GM12878 (cell line): ENCODE results near the gene VPS54. TPM values are rescaled to one million over a fixed set of nuclear protein-coding genes. Genes with fewer than 3 reads are reported as not detected.

Source experiments
- ATAC-seq: fragments of 200-7000 bp; cut with Tn5 transposase; 3 replicates; pipeline ENCODE4 v1.9.1; 2020; ENCODE audit warnings: mild to moderate bottlenecking, moderate library complexity
- BruUV-seq: library from RNA; stranded (reverse); fragments of 400-500 nt; replicated peaks from 2 replicates; lab custom pipeline; 2021; lab: Mats Ljungman, UMichigan
- CTCF ChIA-PET: fragments of 300-600 bp; sonication (Branson Sonifier 250); formaldehyde crosslinking; extraction: SDS; loops from one replicate; lab custom pipeline; 2021; ENCODE audit warnings: inconsistent platforms; lab: Yijun Ruan, JAX
- POLR2A ChIA-PET: fragments of 350-600 bp; formaldehyde crosslinking; extraction: SDS; loops from one replicate; lab custom pipeline; 2021; ENCODE audit warnings: inconsistent platforms; lab: Charles Lee
- RAD21 ChIA-PET: fragments of 300-600 bp; sonication (Branson Sonifier 250); formaldehyde crosslinking; loops from one replicate; lab custom pipeline; 2023; ENCODE audit warnings: antibody characterized with exemption; ENCODE audit not compliant: unreplicated experiment; lab: Charles Lee
- SMC1A ChIA-PET: fragments of 300-600 bp; sonication (Branson Sonifier 250); formaldehyde crosslinking; loops from one replicate; lab custom pipeline; 2023; ENCODE audit not compliant: unreplicated experiment, uncharacterized antibody; lab: Charles Lee
- DNase-seq: peaks from one replicate; pipeline ENCODE4 v3.0.0-alpha.2; 2011; ENCODE audit warnings: low read depth, low spot score
- FAIRE-seq: peaks from 3 replicates; lab custom pipeline; 2011; peaks lifted over from hg19 to GRCh38; lab: Jason Lieb, UNC
- H2AFZ ChIP-seq: 2 replicates; pipeline ENCODE4 v1.6.0; 2011; ENCODE audit warnings: low read depth, low read length, control low read depth; ENCODE audit not compliant: control insufficient read depth
- H3K27ac ChIP-seq: 2 replicates; pipeline ENCODE4 v1.5.1; 2011; ENCODE audit warnings: control low read depth; ENCODE audit not compliant: control insufficient read depth, insufficient read depth
- H3K27me3 ChIP-seq, 2 experiments: replicated peaks in 1 of 2; 2 replicates each; pipeline versions ENCODE4 v1.6.0 to v1.6.1; 2011; ENCODE audit warnings: low read length in 1 of 2; ENCODE audit not compliant: control insufficient read depth in 2 of 2, insufficient read depth in 2 of 2
- H3K36me3 ChIP-seq, 2 experiments: 2 replicates each; pipeline ENCODE4 v1.5.1; 2011; ENCODE audit warnings: low read length in 1 of 2; ENCODE audit not compliant: control insufficient read depth in 2 of 2, insufficient read depth in 2 of 2
- H3K4me1 ChIP-seq: 2 replicates; pipeline ENCODE4 v1.6.1; 2011; ENCODE audit warnings: mild to moderate bottlenecking, low read length, moderate library complexity, mixed read lengths; ENCODE audit not compliant: control insufficient read depth, insufficient read depth
- H3K4me2 ChIP-seq: 2 replicates; pipeline ENCODE4 v1.6.0; 2011; ENCODE audit warnings: control low read depth; ENCODE audit not compliant: control insufficient read depth, insufficient read depth
- H3K4me3 ChIP-seq: fragments of 200-600 bp; sonication (generic); 2 replicates; pipeline ENCODE4 v1.5.1; 2016
- H3K79me2 ChIP-seq: 2 replicates; pipeline ENCODE4 v1.6.0; 2011; ENCODE audit warnings: low read length; ENCODE audit not compliant: control insufficient read depth, insufficient read depth
- H3K9ac ChIP-seq: 2 replicates; pipeline ENCODE4 v1.8.0; 2011; ENCODE audit warnings: low read length, control low read depth, mixed read lengths; ENCODE audit not compliant: control insufficient read depth, insufficient read depth
- H3K9me3 ChIP-seq: replicated peaks from 3 replicates; pipeline ENCODE4 v1.5.1; 2011; ENCODE audit warnings: mild to moderate bottlenecking, low read length; ENCODE audit not compliant: control insufficient read depth, insufficient read depth
- H4K20me1 ChIP-seq: 2 replicates; pipeline ENCODE4 v1.6.0; 2011; ENCODE audit not compliant: control insufficient read depth, insufficient read depth
- ATF3 ChIP-seq: IDR thresholded peaks from 2 replicates; pipeline ENCODE4 v1.6.1; 2011; ENCODE audit warnings: low read depth, mild to moderate bottlenecking, low read length, moderate library complexity, borderline replicate concordance; ENCODE audit errors: extremely low read depth
- BACH1 ChIP-seq: fragments of 450-650 bp; IDR thresholded peaks from 2 replicates; pipeline ENCODE4 v1.6.1; 2017; ENCODE audit warnings: mild to moderate bottlenecking, borderline replicate concordance
- BMI1 ChIP-seq: fragments of 450-650 bp; IDR thresholded peaks from 2 replicates; pipeline ENCODE4 v1.6.1; 2016; ENCODE audit warnings: mild to moderate bottlenecking, moderate library complexity, borderline replicate concordance
- CHD2 ChIP-seq: IDR thresholded peaks from 2 replicates; pipeline ENCODE4 v1.6.1; 2011; ENCODE audit warnings: low read depth, low read length, improper control_type of control experiment, borderline replicate concordance
- EGR1 ChIP-seq, 2 experiments: IDR thresholded peaks; 1 replicate in 1 of 2; 2 replicates in 1 of 2; pipeline ENCODE4 v1.6.1; 2011 to 2012; ENCODE audit warnings: low read depth in 2 of 2, low read length in 2 of 2, borderline replicate concordance in 1 of 2, mild to moderate bottlenecking in 1 of 2, moderate library complexity in 1 of 2
- ESRRA ChIP-seq: IDR thresholded peaks from 2 replicates; pipeline ENCODE4 v1.6.1; 2012; ENCODE audit warnings: mild to moderate bottlenecking, low read length, improper control_type of control experiment
- LARP7 ChIP-seq: fragments of 450-650 bp; IDR thresholded peaks from 2 replicates; pipeline ENCODE4 v1.6.1; 2017; ENCODE audit warnings: mild to moderate bottlenecking
- NFXL1 ChIP-seq: fragments of 450-650 bp; IDR thresholded peaks from 2 replicates; pipeline ENCODE4 v1.6.1; 2017; ENCODE audit warnings: antibody characterized with exemption, mild to moderate bottlenecking, borderline replicate concordance
- PAX8 ChIP-seq: fragments of 450-650 bp; IDR thresholded peaks from 2 replicates; pipeline ENCODE4 v1.6.1; 2017; ENCODE audit warnings: mild to moderate bottlenecking, moderate library complexity
- POLR2A ChIP-seq: IDR thresholded peaks from 2 replicates; pipeline ENCODE4 v1.6.1; 2011; ENCODE audit warnings: low read depth, mild to moderate bottlenecking, low read length
- SMAD5 ChIP-seq: IDR thresholded peaks from 2 replicates; pipeline ENCODE4 v1.6.1; 2016; ENCODE audit warnings: antibody characterized with exemption, low read depth
- SMARCA5 ChIP-seq: fragments of 450-650 bp; IDR thresholded peaks from 2 replicates; pipeline ENCODE4 v1.6.1; 2017; ENCODE audit warnings: mild to moderate bottlenecking
- SREBF1 ChIP-seq: IDR thresholded peaks from 2 replicates; pipeline ENCODE4 v1.6.1; 2012; ENCODE audit warnings: mild to moderate bottlenecking, low read length
- SREBF2 ChIP-seq: IDR thresholded peaks from 2 replicates; pipeline ENCODE4 v1.6.1; 2012; ENCODE audit warnings: mild to moderate bottlenecking, low read length
- STAT3 ChIP-seq: IDR thresholded peaks from 2 replicates; pipeline ENCODE4 v1.6.1; 2011; ENCODE audit warnings: low read depth, low read length, improper control_type of control experiment
- TAF1 ChIP-seq: IDR thresholded peaks from 2 replicates; pipeline ENCODE4 v1.6.1; 2011; ENCODE audit warnings: mild to moderate bottlenecking, low read depth, low read length, borderline replicate concordance
- TCF7 ChIP-seq: IDR thresholded peaks from 2 replicates; pipeline ENCODE4 v1.6.1; 2014; ENCODE audit warnings: antibody characterized with exemption, borderline replicate concordance
- ZBTB33 ChIP-seq: fragments of 450-650 bp; IDR thresholded peaks from 2 replicates; pipeline ENCODE4 v1.6.1; 2017; ENCODE audit warnings: mild to moderate bottlenecking
- WGBS: methylation state at CpG from one replicate; pipeline ENCODE4 v1.1.6; 2016; ENCODE audit warnings: low lambda C conversion rate; ENCODE audit not compliant: insufficient replicate concordance, insufficient coverage; ENCODE audit errors: missing lambda C conversion rate; 5-methylcytosine and 5-hydroxymethylcytosine counted together
- in situ Hi-C: fragments of 300-500 bp; cut with MboI; formaldehyde crosslinking; loops from 9 replicates; pipeline ENCODE4 v1.14.3; 2018; ENCODE audit warnings: mixed read lengths
- intact Hi-C: fragments of 100-400 bp; cut with micrococcal nuclease; formaldehyde crosslinking; loops from one replicate; pipeline ENCODE4 v1.14.2; 2022; ENCODE audit not compliant: unreplicated experiment
- polyA plus RNA-seq, 11 experiments: library from polyadenylated mRNA; depleted of rRNA in 4 of 11; unstranded in 6 of 11; stranded (reverse) in 5 of 11; fragments of >200 nt; fragmentation: Nextera tagmentation in 4 of 11; fragmentation: Illumina TruSeq in 1 of 11; extraction: Ambion mirVana in 4 of 11; extraction: Trizol in 1 of 11; gene quantifications; 1 replicate in 1 of 11; 2 replicates in 10 of 11; pipeline versions ENCODE4 v1.2.1 to v1.2.3, GENCODE V29; 2011 to 2016; ENCODE audit warnings: inconsistent platforms in 2 of 11, missing spikeins in 2 of 11, low read depth in 1 of 11
- total RNA-seq, 4 experiments: library from RNA; depleted of rRNA in 3 of 4; stranded (reverse); fragments of >200 nt in 3 of 4; fragmentation: Illumina TruSeq in 1 of 4; extraction: Trizol in 1 of 4; gene quantifications; 2 replicates each; pipeline versions ENCODE4 v1.2.1 to v1.2.3, GENCODE V29; 2013 to 2021
- TF ChIP-seq, protein P1 (sequence below): IDR thresholded peaks from 2 replicates; pipeline ENCODE4 v1.6.1; 2012; ENCODE audit warnings: low read depth, low read length, improper control_type of control experiment

VPS54 gene
- total and polyA plus RNA-seq, 10 of the 15 experiments (the other 5 are each of a cell fraction or from before 2014, with no cell fraction given) = 1.6 to 16.2 (median 9.3) TPM

DNA sequence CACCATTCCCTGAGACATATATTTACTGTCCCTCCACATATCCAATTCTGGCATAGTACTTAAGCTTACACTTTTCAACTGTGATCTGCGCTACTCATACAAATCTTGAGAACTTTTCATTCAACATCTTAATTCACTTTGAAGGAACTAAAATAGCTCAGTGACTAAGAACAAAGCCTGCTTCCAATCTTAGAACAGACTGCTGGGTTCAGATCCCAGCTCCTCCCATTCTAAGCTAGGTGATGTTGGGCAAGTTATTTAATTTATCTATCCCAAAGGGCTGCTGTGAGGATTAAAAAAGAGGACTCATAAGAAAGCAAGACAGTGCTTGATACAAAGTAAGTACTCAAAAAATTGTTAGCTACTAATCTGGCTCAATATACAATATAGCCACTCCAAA lies 119.6 kb downstream of the VPS54 start (continued):
- TF ChIP-seq POLR2A = no peak
- TF ChIP-seq, all 136 proteins: peak for 0

DNA sequence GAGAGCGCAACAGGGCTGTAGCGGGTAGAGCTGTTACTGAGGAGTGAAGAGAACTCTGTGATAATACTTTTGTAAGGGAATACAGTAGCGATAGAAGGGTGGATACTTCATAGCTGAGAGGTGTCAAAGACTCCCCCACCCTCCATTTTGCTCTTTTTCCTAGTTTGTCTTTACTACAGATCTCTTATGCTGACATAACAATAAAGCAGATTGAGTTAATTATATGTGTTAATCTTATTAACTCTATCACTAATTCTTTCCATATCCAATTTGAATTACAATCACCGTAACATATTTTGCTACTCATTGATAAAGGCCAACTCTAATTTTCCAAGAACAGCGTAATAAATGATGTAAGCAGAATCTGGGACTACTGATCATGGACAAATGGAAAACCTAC lies 120.4 kb downstream of the VPS54 start:
- no peak for ATAC-seq
- CTCF ChIA-PET = interaction anchor here (1.0 kb wide), 1 partner anchor 200 kb away, joined by 5 read pairs; no protein-coding TSS in a partner anchor

More for the DNA sequence above, 120.4 kb downstream of the VPS54 start:
- no peaks in the 10 kb centered on the region for H3K27me3 ChIP-seq
- ChIA-PET POLR2A (interaction anchor here (0.6 kb wide), 1 partner anchor 50 kb away, joined by 3 read pairs; no protein-coding TSS in a partner anchor), RAD21 (no interaction called here), SMC1A (interaction anchor here (0.7 to 2.0 kb wide), 5 partner anchors 14 to 363 kb away, joined by 3 to 6 read pairs (median 3); no protein-coding TSS in a partner anchor)
- H3K4me3 ChIP-seq = no peak overlapping the region
- H3K4me2 ChIP-seq = no peak overlapping the region
- no peak overlapping the region for H3K9ac ChIP-seq
- no peak for DNase-seq
- in situ Hi-C loops = no loop called here
- intact Hi-C loops = no loop called here
- WGBS = 98% methylated on average over 5 of the region's 5 CpGs
- no peaks in the 10 kb centered on the region for H3K79me2 ChIP-seq
- peaks cover 11% of the 10 kb centered on the region for H3K9me3 ChIP-seq
- H4K20me1 ChIP-seq = no peaks in the 10 kb centered on the region
- TF ChIP-seq SMAD5 (no peak), BMI1 (no peak), SREBF1 (no peak), NFXL1 (no peak), ESRRA (no peak), EGR1 (IDR thresholded peaks at IDR 0.05; ENCODE audit: borderline replicate concordance in 1 of 2, low read depth in 2 of 2, low read length in 2 of 2) (no peak), STAT3 (no peak), ATF3 (no peak), SMARCA5 (no peak), TAF1 (no peak), ZBTB33 (no peak), LARP7 (no peak), CHD2 (no peak), BACH1 (no peak), TCF7 (no peak), PAX8 (no peak), SREBF2 (no peak)
- TF ChIP-seq, protein P1, sequence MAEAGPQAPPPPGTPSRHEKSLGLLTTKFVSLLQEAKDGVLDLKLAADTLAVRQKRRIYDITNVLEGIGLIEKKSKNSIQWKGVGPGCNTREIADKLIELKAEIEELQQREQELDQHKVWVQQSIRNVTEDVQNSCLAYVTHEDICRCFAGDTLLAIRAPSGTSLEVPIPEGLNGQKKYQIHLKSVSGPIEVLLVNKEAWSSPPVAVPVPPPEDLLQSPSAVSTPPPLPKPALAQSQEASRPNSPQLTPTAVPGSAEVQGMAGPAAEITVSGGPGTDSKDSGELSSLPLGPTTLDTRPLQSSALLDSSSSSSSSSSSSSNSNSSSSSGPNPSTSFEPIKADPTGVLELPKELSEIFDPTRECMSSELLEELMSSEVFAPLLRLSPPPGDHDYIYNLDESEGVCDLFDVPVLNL = no peak
- peaks cover 0 to 10% of the 10 kb centered on the region in 2 experiments for H3K36me3 ChIP-seq
- H3K27ac ChIP-seq = no peak overlapping the region
- BruUV-seq = no TSS peak
- no peak for FAIRE-seq
- H2AFZ ChIP-seq = no peak overlapping the region
- H3K4me1 ChIP-seq = no peaks in the 10 kb centered on the region
